HepG2 (cell line): Measurements from ENCODE around the gene TEX14. TPM values are rescaled to one million over a fixed set of nuclear protein-coding genes. Genes with fewer than 3 reads are reported as not detected.

ENCODE experiments used
- CAMTA2 ChIP-seq: sonication (generic); formaldehyde crosslinking; IDR thresholded peaks from 2 replicates; pipeline ENCODE4 v1.4.0; 2020; ENCODE audit warnings: mild to moderate bottlenecking, missing genetic modification reagents, borderline replicate concordance
- EED ChIP-seq: sonication (generic); formaldehyde crosslinking; IDR thresholded peaks from 2 replicates; pipeline ENCODE4 v1.5.0; 2020; ENCODE audit warnings: mild to moderate bottlenecking, missing genetic modification reagents
- FOXP1 ChIP-seq, 2 experiments: fragments of 450-650 bp in 1 of 2; IDR thresholded peaks; 2 replicates each; pipeline ENCODE4 v1.6.1; 2017 to 2018; ENCODE audit warnings: antibody characterized with exemption in 1 of 2
- GLI4 ChIP-seq: sonication (generic); formaldehyde crosslinking; IDR thresholded peaks from 2 replicates; pipeline ENCODE4 v1.5.1; 2020; ENCODE audit warnings: missing genetic modification reagents, mild to moderate bottlenecking, moderate library complexity, borderline replicate concordance
- HNRNPUL1 ChIP-seq: fragments of 200-400 bp; formaldehyde crosslinking; IDR thresholded peaks from 2 replicates; pipeline ENCODE4 v1.6.1; 2017; ENCODE audit warnings: low read depth, mild to moderate bottlenecking, low read length, moderate library complexity
- MTA1 ChIP-seq: sonication (generic); formaldehyde crosslinking; IDR thresholded peaks from 2 replicates; pipeline ENCODE4 v1.4.0; 2020; ENCODE audit warnings: missing genetic modification reagents, mild to moderate bottlenecking, borderline replicate concordance
- NRL ChIP-seq: sonication (generic); formaldehyde crosslinking; IDR thresholded peaks from 2 replicates; pipeline ENCODE4 v1.5.0; 2020; ENCODE audit warnings: missing genetic modification reagents, mild to moderate bottlenecking, moderate library complexity, borderline replicate concordance
- SRY ChIP-seq: sonication (generic); formaldehyde crosslinking; IDR thresholded peaks from 2 replicates; pipeline ENCODE4 v1.8.0; 2022; ENCODE audit warnings: mild to moderate bottlenecking, missing genetic modification reagents
- TAF1 ChIP-seq: sonication (generic); formaldehyde crosslinking; IDR thresholded peaks from 2 replicates; pipeline ENCODE4 v1.4.0; 2020; ENCODE audit warnings: missing genetic modification reagents
- TBX2 ChIP-seq: sonication (generic); formaldehyde crosslinking; IDR thresholded peaks from 2 replicates; pipeline ENCODE4 v1.5.0; 2020; ENCODE audit warnings: missing genetic modification reagents, mild to moderate bottlenecking, borderline replicate concordance
- TCF7 ChIP-seq: sonication (generic); IDR thresholded peaks from 2 replicates; pipeline ENCODE4 v1.6.1; 2016; ENCODE audit warnings: antibody characterized with exemption, low read depth
- ZNF572 ChIP-seq: sonication (generic); formaldehyde crosslinking; IDR thresholded peaks from 2 replicates; pipeline ENCODE4 v1.5.1; 2020; ENCODE audit warnings: mild to moderate bottlenecking, missing genetic modification reagents
- polyA plus RNA-seq, 8 experiments: library from polyadenylated mRNA; depleted of rRNA in 3 of 8; stranded (reverse) in 7 of 8; unstranded in 1 of 8; fragments of >200 nt; fragmentation: Illumina TruSeq in 4 of 8; extraction: Trizol in 4 of 8; gene quantifications; 2 replicates each; pipeline versions ENCODE4 v1.2.1 to v1.2.3, GENCODE V29; 2011 to 2016; ENCODE audit warnings: low read depth in 4 of 8, missing spikeins in 1 of 8, mixed read lengths in 1 of 8; ENCODE audit not compliant: insufficient read depth in 1 of 8
- total RNA-seq, 5 experiments: library from RNA; depleted of rRNA; stranded (reverse); fragments of >200 nt; fragmentation: Illumina TruSeq; extraction: Trizol; gene quantifications; 2 replicates each; pipeline ENCODE4 v1.2.3, GENCODE V29; 2016; ENCODE audit warnings: low read depth in 1 of 5
- TF ChIP-seq, protein P1 (sequence below): sonication (generic); formaldehyde crosslinking; IDR thresholded peaks from 2 replicates; pipeline ENCODE4 v1.4.0; 2020; ENCODE audit warnings: mild to moderate bottlenecking, low read depth, missing genetic modification reagents
- TF ChIP-seq, protein P2 (sequence below): sonication (generic); formaldehyde crosslinking; IDR thresholded peaks from 2 replicates; pipeline ENCODE4 v1.8.0; 2022; ENCODE audit warnings: missing genetic modification reagents, mild to moderate bottlenecking, moderate library complexity, borderline replicate concordance
- TF ChIP-seq, protein P3 (sequence below): sonication (generic); formaldehyde crosslinking; IDR thresholded peaks from 2 replicates; pipeline ENCODE4 v1.8.0; 2023; ENCODE audit warnings: mild to moderate bottlenecking, missing genetic modification reagents
- TF ChIP-seq, protein P4 (sequence below): sonication (generic); formaldehyde crosslinking; IDR thresholded peaks from 2 replicates; pipeline ENCODE4 v1.5.1; 2020; ENCODE audit warnings: missing genetic modification reagents, mild to moderate bottlenecking, borderline replicate concordance

The TEX14 gene
- total and polyA plus RNA-seq, 2 of the 13 experiments (the other 11 are each of a cell fraction or from before 2014, with no cell fraction given), result 0.04 to 0.07 TPM

DNA sequence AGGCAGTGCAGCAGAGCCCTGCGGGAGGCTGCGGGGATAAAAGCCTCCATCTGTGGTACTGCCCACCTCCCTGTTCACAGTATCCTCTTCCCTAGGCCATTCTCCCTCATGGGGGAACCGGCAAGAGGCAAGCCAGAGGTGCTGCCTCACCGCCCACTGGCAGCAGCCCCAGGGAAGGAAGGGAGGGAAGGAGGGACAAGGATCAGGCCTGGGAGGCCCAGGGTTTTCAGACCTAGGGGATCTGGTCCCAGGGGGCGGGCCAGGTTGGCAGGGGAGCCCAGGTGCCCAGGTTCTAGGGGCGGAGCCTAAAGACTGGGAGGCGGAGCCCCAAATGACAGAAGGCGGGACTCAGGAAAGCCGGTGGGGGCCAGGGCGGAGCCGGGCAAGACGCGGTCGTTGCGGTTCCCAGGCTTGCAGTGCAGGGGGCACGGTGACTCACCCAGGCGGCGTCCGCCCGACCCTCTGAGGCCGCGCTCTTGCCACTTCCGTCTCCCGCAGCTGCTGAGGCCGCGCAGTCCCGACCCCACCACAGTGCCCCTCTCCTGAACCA is 174.4 kb downstream of the TEX14 start (continued):
- TF ChIP-seq, protein P1, sequence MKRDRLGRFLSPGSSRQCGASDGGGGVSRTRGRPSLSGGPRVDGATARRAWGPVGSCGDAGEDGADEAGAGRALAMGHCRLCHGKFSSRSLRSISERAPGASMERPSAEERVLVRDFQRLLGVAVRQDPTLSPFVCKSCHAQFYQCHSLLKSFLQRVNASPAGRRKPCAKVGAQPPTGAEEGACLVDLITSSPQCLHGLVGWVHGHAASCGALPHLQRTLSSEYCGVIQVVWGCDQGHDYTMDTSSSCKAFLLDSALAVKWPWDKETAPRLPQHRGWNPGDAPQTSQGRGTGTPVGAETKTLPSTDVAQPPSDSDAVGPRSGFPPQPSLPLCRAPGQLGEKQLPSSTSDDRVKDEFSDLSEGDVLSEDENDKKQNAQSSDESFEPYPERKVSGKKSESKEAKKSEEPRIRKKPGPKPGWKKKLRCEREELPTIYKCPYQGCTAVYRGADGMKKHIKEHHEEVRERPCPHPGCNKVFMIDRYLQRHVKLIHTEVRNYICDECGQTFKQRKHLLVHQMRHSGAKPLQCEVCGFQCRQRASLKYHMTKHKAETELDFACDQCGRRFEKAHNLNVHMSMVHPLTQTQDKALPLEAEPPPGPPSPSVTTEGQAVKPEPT (CRISPR knock-in tag), result no peak
- TF ChIP-seq CAMTA2 (CRISPR knock-in tag), result no peak
- TF ChIP-seq FOXP1 (IDR thresholded peaks at IDR 0.05), result no peak
- no peak for TF ChIP-seq FOXP1 (CRISPR knock-in tag; IDR thresholded peaks at IDR 0.05)
- TF ChIP-seq SRY (CRISPR knock-in tag), result no peak
- TF ChIP-seq, protein P2, sequence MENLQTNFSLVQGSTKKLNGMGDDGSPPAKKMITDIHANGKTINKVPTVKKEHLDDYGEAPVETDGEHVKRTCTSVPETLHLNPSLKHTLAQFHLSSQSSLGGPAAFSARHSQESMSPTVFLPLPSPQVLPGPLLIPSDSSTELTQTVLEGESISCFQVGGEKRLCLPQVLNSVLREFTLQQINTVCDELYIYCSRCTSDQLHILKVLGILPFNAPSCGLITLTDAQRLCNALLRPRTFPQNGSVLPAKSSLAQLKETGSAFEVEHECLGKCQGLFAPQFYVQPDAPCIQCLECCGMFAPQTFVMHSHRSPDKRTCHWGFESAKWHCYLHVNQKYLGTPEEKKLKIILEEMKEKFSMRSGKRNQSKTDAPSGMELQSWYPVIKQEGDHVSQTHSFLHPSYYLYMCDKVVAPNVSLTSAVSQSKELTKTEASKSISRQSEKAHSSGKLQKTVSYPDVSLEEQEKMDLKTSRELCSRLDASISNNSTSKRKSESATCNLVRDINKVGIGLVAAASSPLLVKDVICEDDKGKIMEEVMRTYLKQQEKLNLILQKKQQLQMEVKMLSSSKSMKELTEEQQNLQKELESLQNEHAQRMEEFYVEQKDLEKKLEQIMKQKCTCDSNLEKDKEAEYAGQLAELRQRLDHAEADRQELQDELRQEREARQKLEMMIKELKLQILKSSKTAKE, result no peak
- 0 out of 2 replicates have a peak, but pooled peaks have one; percentile 7 for TF ChIP-seq TBX2 (CRISPR knock-in tag)
- TF ChIP-seq MTA1 (CRISPR knock-in tag), result no peak
- 0 out of 2 replicates have a peak, but pooled peaks have one; percentile 16 for TF ChIP-seq TCF7
- TF ChIP-seq HNRNPUL1, result no peak
- TF ChIP-seq, protein P3, sequence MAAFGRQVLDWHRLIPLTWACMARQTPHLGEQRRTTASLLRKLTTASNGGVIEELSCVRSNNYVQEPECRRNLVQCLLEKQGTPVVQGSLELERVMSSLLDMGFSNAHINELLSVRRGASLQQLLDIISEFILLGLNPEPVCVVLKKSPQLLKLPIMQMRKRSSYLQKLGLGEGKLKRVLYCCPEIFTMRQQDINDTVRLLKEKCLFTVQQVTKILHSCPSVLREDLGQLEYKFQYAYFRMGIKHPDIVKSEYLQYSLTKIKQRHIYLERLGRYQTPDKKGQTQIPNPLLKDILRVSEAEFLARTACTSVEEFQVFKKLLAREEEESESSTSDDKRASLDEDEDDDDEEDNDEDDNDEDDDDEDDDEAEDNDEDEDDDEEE (CRISPR knock-in tag), result 0 out of 2 replicates have a peak, but pooled peaks have one; percentile 26
- no peak for TF ChIP-seq NRL (CRISPR knock-in tag)
- TF ChIP-seq, protein P4, sequence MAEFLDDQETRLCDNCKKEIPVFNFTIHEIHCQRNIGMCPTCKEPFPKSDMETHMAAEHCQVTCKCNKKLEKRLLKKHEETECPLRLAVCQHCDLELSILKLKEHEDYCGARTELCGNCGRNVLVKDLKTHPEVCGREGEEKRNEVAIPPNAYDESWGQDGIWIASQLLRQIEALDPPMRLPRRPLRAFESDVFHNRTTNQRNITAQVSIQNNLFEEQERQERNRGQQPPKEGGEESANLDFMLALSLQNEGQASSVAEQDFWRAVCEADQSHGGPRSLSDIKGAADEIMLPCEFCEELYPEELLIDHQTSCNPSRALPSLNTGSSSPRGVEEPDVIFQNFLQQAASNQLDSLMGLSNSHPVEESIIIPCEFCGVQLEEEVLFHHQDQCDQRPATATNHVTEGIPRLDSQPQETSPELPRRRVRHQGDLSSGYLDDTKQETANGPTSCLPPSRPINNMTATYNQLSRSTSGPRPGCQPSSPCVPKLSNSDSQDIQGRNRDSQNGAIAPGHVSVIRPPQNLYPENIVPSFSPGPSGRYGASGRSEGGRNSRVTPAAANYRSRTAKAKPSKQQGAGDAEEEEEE (CRISPR knock-in tag), result no peak
- TF ChIP-seq ZNF572 (CRISPR knock-in tag), result peak; percentile 86; the same call in 1 of the 2 replicates
- no peak for TF ChIP-seq GLI4 (CRISPR knock-in tag)
- TF ChIP-seq EED, result peak; percentile 52; the same call in 1 of the 2 replicates
- peak; percentile 78 for TF ChIP-seq TAF1
